RWPE2 (cell line): ENCODE measurements around the gene C17orf67.

Experiments used
- ATAC-seq: fragments of 200-7000 bp; cut with Tn5 transposase; 3 replicates; pipeline ENCODE4 v1.9.1; 2021; ENCODE audit warnings: low read depth
- DNase-seq: peaks from one replicate; pipeline ENCODE4 v3.0.0-alpha.2; 2020; ENCODE audit warnings: low spot score
- H3K27ac ChIP-seq: fragments of 450-650 bp; 2 replicates; pipeline ENCODE4 v1.5.1; 2017; ENCODE audit warnings: mild to moderate bottlenecking; ENCODE audit not compliant: poor library complexity, severe bottlenecking
- H3K27me3 ChIP-seq: fragments of 250-450 bp; sonication (Bioruptor Pico); 2 replicates; pipeline ENCODE4 v1.5.1; 2021; ENCODE audit warnings: mild to moderate bottlenecking, moderate library complexity; ENCODE audit not compliant: insufficient read depth, poor library complexity, severe bottlenecking
- H3K36me3 ChIP-seq: fragments of 250-450 bp; sonication (Bioruptor Pico); 2 replicates; pipeline ENCODE4 v1.5.1; 2020; ENCODE audit warnings: low read depth, mild to moderate bottlenecking, moderate library complexity
- H3K4me1 ChIP-seq: fragments of 250-450 bp; sonication (Bioruptor Pico); 2 replicates; pipeline ENCODE4 v1.5.1; 2021; ENCODE audit warnings: mild to moderate bottlenecking, moderate library complexity; ENCODE audit not compliant: insufficient read depth, poor library complexity, severe bottlenecking
- H3K4me3 ChIP-seq: fragments of 250-450 bp; sonication (Bioruptor Pico); 2 replicates; pipeline ENCODE4 v1.5.1; 2021; ENCODE audit warnings: mild to moderate bottlenecking, moderate library complexity; ENCODE audit not compliant: severe bottlenecking
- H3K9me3 ChIP-seq: fragments of 250-450 bp; sonication (Bioruptor Pico); 2 replicates; pipeline ENCODE4 v1.5.1; 2021; ENCODE audit warnings: mild to moderate bottlenecking, moderate library complexity; ENCODE audit not compliant: severe bottlenecking
- CTCF ChIP-seq: fragments of 450-650 bp; IDR thresholded peaks from one replicate; pipeline ENCODE4 v1.5.1; 2017; ENCODE audit warnings: mild to moderate bottlenecking, moderate library complexity; ENCODE audit not compliant: poor library complexity, severe bottlenecking

The C17orf67 gene

DNA sequence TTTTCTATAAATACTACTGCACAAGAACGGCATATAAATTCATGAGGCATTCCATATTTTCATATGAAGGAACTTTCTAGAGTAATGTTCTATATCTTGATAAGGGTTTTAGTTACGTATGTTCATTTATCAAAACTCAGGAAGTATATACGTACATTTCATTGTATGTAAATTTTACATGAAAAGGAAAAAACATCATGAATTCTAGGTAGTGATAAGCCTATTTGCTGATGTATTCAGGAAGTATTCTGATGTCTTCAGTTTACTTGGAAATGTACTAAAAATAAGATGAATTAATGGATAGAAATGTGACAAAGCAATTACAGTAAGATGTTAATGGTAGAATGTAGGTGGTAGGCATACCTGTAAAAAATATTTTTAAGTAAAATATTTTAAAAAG is 5.0 kb upstream of the C17orf67 start:
- no peak for TF ChIP-seq CTCF
- Histone ChIP-seq H3K4me3 (no peak overlapping the region), H3K36me3 (peaks cover 39% of the 10 kb centered on the region), H3K4me1 (peaks cover 14% of the 10 kb centered on the region), H3K27me3 (no peaks in the 10 kb centered on the region), H3K9me3 (no peaks in the 10 kb centered on the region), H3K27ac (no peak overlapping the region)
- no peak for ATAC-seq
- DNase-seq: no peak

- Histone ChIP-seq H3K36me3 (peaks cover 20% of the 10 kb centered on the region), H3K4me3 (peak overlapping the region; percentile 59), H3K4me1 (peaks cover 21% of the 10 kb centered on the region), H3K27ac (no peak overlapping the region), H3K9me3 (no peaks in the 10 kb centered on the region), H3K27me3 (no peaks in the 10 kb centered on the region)
- ATAC-seq: no peak
- DNase-seq: no peak
- TF ChIP-seq CTCF: no peak
Measured at GRCh38 chr17:56835264-56835585, 1.5 kb upstream of the C17orf67 start.

DNA sequence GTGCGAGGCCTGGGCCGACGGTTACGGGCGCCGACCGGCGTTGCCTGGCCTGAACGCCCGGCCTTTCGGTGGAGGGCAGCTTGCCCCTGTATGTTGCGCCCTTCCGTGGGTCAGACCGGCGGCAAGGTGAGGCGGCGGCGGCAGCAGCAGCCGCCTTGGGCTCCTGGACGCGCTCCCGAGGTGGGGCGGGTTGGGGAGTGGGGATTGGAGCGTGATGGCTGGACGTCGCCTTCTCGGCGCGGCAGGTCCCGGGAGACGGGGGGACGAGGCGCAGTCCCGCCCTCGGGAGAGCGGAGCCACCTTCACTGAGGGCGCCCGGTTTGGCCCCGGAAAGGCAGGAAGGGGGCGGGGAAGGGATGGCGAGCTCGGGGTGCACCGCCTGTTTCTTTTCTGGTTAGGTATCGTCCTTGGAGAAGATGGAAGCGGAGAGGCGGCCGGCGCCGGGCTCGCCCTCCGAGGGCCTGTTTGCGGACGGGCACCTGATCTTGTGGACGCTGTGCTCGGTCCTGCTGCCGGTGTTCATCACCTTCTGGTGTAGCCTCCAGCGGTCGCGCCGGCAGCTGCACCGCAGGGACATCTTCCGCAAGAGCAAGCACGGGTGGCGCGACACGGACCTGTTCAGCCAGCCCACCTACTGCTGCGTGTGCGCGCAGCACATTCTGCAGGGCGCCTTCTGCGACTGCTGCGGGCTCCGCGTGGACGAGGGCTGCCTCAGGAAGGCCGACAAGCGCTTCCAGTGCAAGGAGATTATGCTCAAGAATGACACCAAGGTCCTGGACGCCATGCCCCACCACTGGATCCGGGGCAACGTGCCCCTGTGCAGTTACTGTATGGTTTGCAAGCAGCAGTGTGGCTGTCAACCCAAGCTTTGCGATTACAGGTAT is 902 bp upstream of the C17orf67 start:
- peak overlapping the region; percentile 50 for H3K27ac ChIP-seq
- H3K4me1 ChIP-seq: peaks cover 21% of the 10 kb centered on the region
- TF ChIP-seq CTCF: no peak
- no peaks in the 10 kb centered on the region for H3K27me3 ChIP-seq
- peak; percentile 75 for DNase-seq
- H3K4me3 ChIP-seq: peak overlapping the region; percentile 59
- H3K9me3 ChIP-seq: no peaks in the 10 kb centered on the region
- H3K36me3 ChIP-seq: peaks cover 16% of the 10 kb centered on the region
- peak; percentile 33 for ATAC-seq

- peak overlapping the region; percentile 59 for H3K4me3 ChIP-seq
- H3K27ac ChIP-seq: peak overlapping the region; percentile 50
- H3K27me3 ChIP-seq: no peaks in the 10 kb centered on the region
- H3K9me3 ChIP-seq: no peaks in the 10 kb centered on the region
- no peak for TF ChIP-seq CTCF
- DNase-seq (peak; percentile 86), ATAC-seq (peak; percentile 67)
- H3K36me3 ChIP-seq: peaks cover 9% of the 10 kb centered on the region
- peaks cover 21% of the 10 kb centered on the region for H3K4me1 ChIP-seq
Measured at GRCh38 chr17:56833057-56833808, 487 bp downstream of the C17orf67 start.
